Common myeloid progenitor, CD34-positive (primary cell): ENCODE data around the gene ANKRD44.
A peak's percentile ranks its signal among the peaks of the same experiment; 100 is the strongest.

Experiments used
- CTCF ChIA-PET: fragments of 350-600 bp; sonication (Branson Sonifier 250); formaldehyde crosslinking; loops from one replicate; lab custom pipeline; 2021; ENCODE audit warnings: antibody characterized with exemption; lab: Charles Lee
- POLR2A ChIA-PET: fragments of 350-600 bp; sonication (Branson Sonifier 250); formaldehyde crosslinking; loops from one replicate; lab custom pipeline; 2021; ENCODE audit warnings: antibody characterized with exemption; lab: Charles Lee
- DNase-seq, 3 donors: peaks; one replicate each; pipeline versions ENCODE4 v3.0.0 to v3.0.0-alpha.2; 2013
- H3K27ac ChIP-seq, 2 experiments: 1 replicate in 1 of 2; 2 replicates in 1 of 2; pipeline ENCODE4 v1.7.0; 2013; ENCODE audit warnings: inconsistent platforms in 2 of 2, low read length in 2 of 2, mild to moderate bottlenecking in 2 of 2, low read depth in 1 of 2, moderate library complexity in 1 of 2; ENCODE audit not compliant: severe bottlenecking in 2 of 2, insufficient read depth in 1 of 2, poor library complexity in 1 of 2
- H3K27me3 ChIP-seq, 5 experiments: replicated peaks in 2 of 5; 1 replicate in 3 of 5; 2 replicates in 2 of 5; pipeline versions ENCODE4 v1.6.1 to v1.7.0; 2013; ENCODE audit warnings: low read length in 4 of 5, mild to moderate bottlenecking in 2 of 5, moderate library complexity in 2 of 5, inconsistent platforms in 1 of 5; ENCODE audit not compliant: insufficient read depth in 5 of 5, control insufficient read depth in 4 of 5
- H3K36me3 ChIP-seq, 4 experiments: 1 replicate in 2 of 4; 2 replicates in 2 of 4; pipeline versions ENCODE4 v1.6.1 to v1.7.0; 2013; ENCODE audit warnings: low read length in 3 of 4, control low read depth in 1 of 4, mild to moderate bottlenecking in 1 of 4; ENCODE audit not compliant: control insufficient read depth in 4 of 4, insufficient read depth in 4 of 4
- H3K4me1 ChIP-seq, 4 experiments: 1 replicate in 3 of 4; 2 replicates in 1 of 4; pipeline versions ENCODE4 v1.6.1 to v1.7.1; 2013; ENCODE audit warnings: low read length in 3 of 4, mild to moderate bottlenecking in 3 of 4, control low read depth in 1 of 4, inconsistent platforms in 1 of 4, moderate library complexity in 1 of 4; ENCODE audit not compliant: control insufficient read depth in 4 of 4, insufficient read depth in 4 of 4; ENCODE audit errors: control extremely low read depth in 1 of 4
- H3K4me3 ChIP-seq, 7 experiments: 1 replicate in 4 of 7; 2 replicates in 3 of 7; pipeline versions ENCODE4 v1.5.1 to v1.7.0; 2013; ENCODE audit warnings: mild to moderate bottlenecking in 7 of 7, low read length in 6 of 7, moderate library complexity in 6 of 7, inconsistent platforms in 2 of 7, low read depth in 2 of 7, control low read depth in 1 of 7; ENCODE audit not compliant: insufficient read depth in 4 of 7, control insufficient read depth in 1 of 7; ENCODE audit errors: extremely low read depth in 1 of 7
- H3K9me3 ChIP-seq, 5 experiments: 1 replicate in 4 of 5; 2 replicates in 1 of 5; pipeline versions ENCODE4 v1.6.1 to v1.7.1; 2013; ENCODE audit warnings: low read length in 4 of 5, mild to moderate bottlenecking in 2 of 5, inconsistent platforms in 1 of 5, low read depth in 1 of 5, moderate library complexity in 1 of 5; ENCODE audit not compliant: control insufficient read depth in 4 of 5, insufficient read depth in 2 of 5; ENCODE audit errors: control extremely low read depth in 1 of 5
- WGBS: methylation state at CpG from one replicate; pipeline ENCODE4 v1.1.5; 2013; ENCODE audit not compliant: insufficient coverage; 5-methylcytosine and 5-hydroxymethylcytosine counted together

ANKRD44 gene

GRCh38 chr2:197259470-197259999 lies 51.0 kb downstream of the ANKRD44 start:
- no peak overlapping the region for H3K27ac ChIP-seq
- no peaks in the 10 kb centered on the region for H3K36me3 ChIP-seq
- POLR2A ChIA-PET: no interaction called here
- H3K27me3 ChIP-seq: no peaks in the 10 kb centered on the region
- H3K9me3 ChIP-seq: no peaks in the 10 kb centered on the region
- CTCF ChIA-PET: no interaction called here
- H3K4me3 ChIP-seq: no peak overlapping the region
- DNase-seq: no peak
- WGBS: no CpG with 5 or more reads among the region's 3 CpGs
- peaks cover 27 to 53% (median 40%) of the 10 kb centered on the region in 4 experiments for H3K4me1 ChIP-seq

GRCh38 chr2:197258580-197258979 lies 52.0 kb downstream of the ANKRD44 start:
- DNase-seq: peak in 2 of 3 donors; percentile 51
- POLR2A ChIA-PET: no interaction called here

GRCh38 chr2:197256547-197257170 lies 53.9 kb downstream of the ANKRD44 start:
- Histone ChIP-seq H3K4me1 (peaks cover 33 to 55% (median 42%) of the 10 kb centered on the region in 4 experiments), H3K27ac (peak overlapping the region; percentile 78 to 91), H3K9me3 (no peaks in the 10 kb centered on the region), H3K4me3 (peak overlapping the region in 3 of 7 experiments; percentile 37 to 71 (median 64)), H3K27me3 (no peaks in the 10 kb centered on the region), H3K36me3 (no peaks in the 10 kb centered on the region)
- CTCF ChIA-PET: interaction anchor here (0.8 to 3.3 kb wide), 12 partner anchors 9 to 66 kb away, joined by 3 to 15 read pairs (median 4); no protein-coding TSS in a partner anchor
- no peak for DNase-seq
- 70% methylated on average over 2 of the region's 2 CpGs for WGBS
- POLR2A ChIA-PET: interaction anchor here (0.9 kb wide), 1 partner anchor 8 kb away, joined by 3 read pairs; no protein-coding TSS in a partner anchor

More at GRCh38 chr2:197258580-197258979, 52.0 kb downstream of the ANKRD44 start:
- Histone ChIP-seq H3K9me3 (no peaks in the 10 kb centered on the region), H3K4me1 (peaks cover 33 to 62% (median 49%) of the 10 kb centered on the region in 4 experiments), H3K27me3 (no peaks in the 10 kb centered on the region), H3K36me3 (no peaks in the 10 kb centered on the region), H3K27ac (no peak overlapping the region), H3K4me3 (no peak overlapping the region)
- no CpG with 5 or more reads among the region's 2 CpGs for WGBS
- CTCF ChIA-PET: interaction anchor here (0.9 to 1.8 kb wide), 3 partner anchors 8 to 29 kb away, joined by 3 to 4 read pairs (median 3); no protein-coding TSS in a partner anchor

- ChIA-PET POLR2A (interaction anchor here (0.8 to 0.9 kb wide), 2 partner anchors 9 to 50 kb away, joined by 3 read pairs; no protein-coding TSS in a partner anchor), CTCF (interaction anchor here (0.9 to 3.3 kb wide), 11 partner anchors 9 to 66 kb away, joined by 3 to 15 read pairs (median 3); no protein-coding TSS in a partner anchor)
- no peaks in the 10 kb centered on the region for H3K36me3 ChIP-seq
- no peak for DNase-seq
- H3K27ac ChIP-seq: peak overlapping the region; percentile 78 to 91
- H3K27me3 ChIP-seq: no peaks in the 10 kb centered on the region
- H3K9me3 ChIP-seq: no peaks in the 10 kb centered on the region
- peaks cover 31 to 52% (median 38%) of the 10 kb centered on the region in 4 experiments for H3K4me1 ChIP-seq
- H3K4me3 ChIP-seq: peak overlapping the region in 5 of 7 experiments; percentile 28 to 71 (median 64)
These were observed 54.6 kb downstream of the ANKRD44 start for GRCh38 chr2:197256021-197256420.

GRCh38 chr2:197255543-197255942 lies 55.0 kb downstream of the ANKRD44 start:
- 6% methylated on average over 6 of the region's 9 CpGs for WGBS
- peak overlapping the region in 5 of 7 experiments; percentile 28 to 71 (median 64) for H3K4me3 ChIP-seq
- no peaks in the 10 kb centered on the region for H3K9me3 ChIP-seq
- no peaks in the 10 kb centered on the region for H3K36me3 ChIP-seq
- H3K27ac ChIP-seq: peak overlapping the region; percentile 78 to 91
- H3K4me1 ChIP-seq: peaks cover 31 to 52% (median 38%) of the 10 kb centered on the region in 4 experiments
- ChIA-PET CTCF (interaction anchor here (0.6 to 3.3 kb wide), 14 partner anchors 10 to 140 kb away, joined by 3 to 15 read pairs (median 3); no protein-coding TSS in a partner anchor), POLR2A (interaction anchor here (0.8 to 0.9 kb wide), 2 partner anchors 9 to 50 kb away, joined by 3 read pairs; no protein-coding TSS in a partner anchor)
- no peaks in the 10 kb centered on the region for H3K27me3 ChIP-seq
- DNase-seq: peak; percentile 85 to 96 (median 95)

DNA sequence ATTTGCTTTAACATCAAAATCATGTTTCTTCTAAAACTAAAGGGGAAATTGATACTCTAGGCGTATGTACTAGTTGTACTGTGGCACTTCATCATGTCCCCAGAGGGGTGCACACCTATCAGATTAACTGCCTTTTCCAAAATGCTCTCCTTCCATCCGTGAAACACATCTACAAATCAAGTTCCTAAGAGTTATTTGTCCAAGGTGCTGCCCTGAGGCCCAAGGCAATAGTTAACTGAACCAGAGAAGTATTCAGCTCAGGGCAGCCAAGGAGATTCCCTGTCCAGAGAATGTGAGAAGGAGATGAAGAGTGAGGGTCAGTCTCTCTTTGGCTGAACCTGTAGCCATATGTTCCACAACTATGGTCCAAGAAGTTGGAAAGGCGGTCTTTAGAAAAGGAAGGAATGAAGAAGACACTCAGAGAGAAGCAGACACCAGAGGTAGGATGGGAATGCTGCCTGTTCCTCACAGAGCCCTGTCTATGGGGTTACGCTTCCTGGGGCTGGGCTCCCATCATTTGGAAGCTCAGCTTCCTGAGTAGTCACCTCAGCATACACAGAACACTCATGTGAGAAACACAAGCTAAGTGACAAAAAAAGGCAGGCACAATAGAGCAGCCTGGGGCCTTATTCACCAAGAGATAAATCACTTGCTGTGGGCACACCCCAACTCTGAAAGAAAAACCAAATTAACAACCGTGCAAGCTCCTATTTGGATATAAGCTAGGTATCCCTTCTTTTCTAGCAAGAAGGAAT lies 55.6 kb downstream of the ANKRD44 start:
- DNase-seq: no peak
- peaks cover 31 to 54% (median 39%) of the 10 kb centered on the region in 4 experiments for H3K4me1 ChIP-seq
- peak overlapping the region; percentile 69 to 91 for H3K27ac ChIP-seq
- 94% methylated on average over 3 of the region's 5 CpGs for WGBS
- CTCF ChIA-PET: interaction anchor here (0.6 to 3.3 kb wide), 13 partner anchors 12 to 140 kb away, joined by 3 to 15 read pairs (median 3); no protein-coding TSS in a partner anchor
- no peaks in the 10 kb centered on the region for H3K27me3 ChIP-seq
- POLR2A ChIA-PET: interaction anchor here (0.8 kb wide), 1 partner anchor 49 kb away, joined by 3 read pairs; no protein-coding TSS in a partner anchor
- peak overlapping the region in 1 of 7 experiments; percentile 3 for H3K4me3 ChIP-seq
- no peaks in the 10 kb centered on the region for H3K36me3 ChIP-seq
- H3K9me3 ChIP-seq: no peaks in the 10 kb centered on the region
